ENCODE results near the gene SEL1L2. TPM values are rescaled to one million over a fixed set of nuclear protein-coding genes. Genes with fewer than 3 reads are reported as not detected.

The SEL1L2 gene
- total RNA-seq, 1 donor = not detected

- no peak for DNase-seq (ENCODE audit: low read depth)
- TF ChIP-seq, protein P1, sequence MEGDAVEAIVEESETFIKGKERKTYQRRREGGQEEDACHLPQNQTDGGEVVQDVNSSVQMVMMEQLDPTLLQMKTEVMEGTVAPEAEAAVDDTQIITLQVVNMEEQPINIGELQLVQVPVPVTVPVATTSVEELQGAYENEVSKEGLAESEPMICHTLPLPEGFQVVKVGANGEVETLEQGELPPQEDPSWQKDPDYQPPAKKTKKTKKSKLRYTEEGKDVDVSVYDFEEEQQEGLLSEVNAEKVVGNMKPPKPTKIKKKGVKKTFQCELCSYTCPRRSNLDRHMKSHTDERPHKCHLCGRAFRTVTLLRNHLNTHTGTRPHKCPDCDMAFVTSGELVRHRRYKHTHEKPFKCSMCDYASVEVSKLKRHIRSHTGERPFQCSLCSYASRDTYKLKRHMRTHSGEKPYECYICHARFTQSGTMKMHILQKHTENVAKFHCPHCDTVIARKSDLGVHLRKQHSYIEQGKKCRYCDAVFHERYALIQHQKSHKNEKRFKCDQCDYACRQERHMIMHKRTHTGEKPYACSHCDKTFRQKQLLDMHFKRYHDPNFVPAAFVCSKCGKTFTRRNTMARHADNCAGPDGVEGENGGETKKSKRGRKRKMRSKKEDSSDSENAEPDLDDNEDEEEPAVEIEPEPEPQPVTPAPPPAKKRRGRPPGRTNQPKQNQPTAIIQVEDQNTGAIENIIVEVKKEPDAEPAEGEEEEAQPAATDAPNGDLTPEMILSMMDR (IDR thresholded peaks at IDR 0.05; ENCODE audit: insufficient read depth, low read depth, low read length) = no peak
- no peak overlapping the region for H3K4me3 ChIP-seq (ENCODE audit: low read depth, low read length)
Observed at GRCh38 chr20:13934992-13935894, 55.2 kb downstream of the SEL1L2 start.

- no peak overlapping the region for H3K4me3 ChIP-seq (ENCODE audit: low read depth, low read length)
- TF ChIP-seq, protein P1 (IDR thresholded peaks at IDR 0.05; ENCODE audit: insufficient read depth, low read depth, low read length) = no peak
- DNase-seq (ENCODE audit: low read depth) = no peak
Observed at GRCh38 chr20:13930281-13930680, 60.1 kb downstream of the SEL1L2 start.

- no peak for DNase-seq (ENCODE audit: low read depth)
- TF ChIP-seq, protein P1 (IDR thresholded peaks at IDR 0.05; ENCODE audit: insufficient read depth, low read depth, low read length) = no peak
- no peak overlapping the region for H3K4me3 ChIP-seq (ENCODE audit: low read depth, low read length)
Observed at GRCh38 chr20:13929836-13930235, 60.6 kb downstream of the SEL1L2 start.

DNA sequence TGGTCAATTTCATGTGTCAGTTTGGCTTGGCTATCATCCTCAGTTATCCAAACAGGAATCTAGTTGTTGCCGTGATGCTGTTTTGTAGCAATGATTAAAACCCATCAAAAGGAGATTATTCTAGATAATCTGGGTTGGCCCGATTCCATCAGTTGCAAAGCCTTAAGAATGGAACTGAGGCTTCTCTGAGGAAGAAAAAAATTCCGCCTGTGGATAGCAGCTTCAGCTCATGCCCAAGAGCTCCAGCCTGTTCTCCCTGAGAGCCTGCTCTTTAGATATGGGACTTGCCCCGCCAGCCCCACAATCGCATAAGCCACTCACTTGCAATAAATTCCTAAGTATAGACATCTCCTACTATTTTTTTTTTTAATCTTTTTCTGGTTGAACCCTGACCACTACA is 61.5 kb downstream of the SEL1L2 start:
- H3K4me3 ChIP-seq (ENCODE audit: low read depth, low read length) = no peak overlapping the region
- TF ChIP-seq, protein P1 (IDR thresholded peaks at IDR 0.05; ENCODE audit: insufficient read depth, low read depth, low read length) = no peak
- no peak for DNase-seq (ENCODE audit: low read depth)

DNA sequence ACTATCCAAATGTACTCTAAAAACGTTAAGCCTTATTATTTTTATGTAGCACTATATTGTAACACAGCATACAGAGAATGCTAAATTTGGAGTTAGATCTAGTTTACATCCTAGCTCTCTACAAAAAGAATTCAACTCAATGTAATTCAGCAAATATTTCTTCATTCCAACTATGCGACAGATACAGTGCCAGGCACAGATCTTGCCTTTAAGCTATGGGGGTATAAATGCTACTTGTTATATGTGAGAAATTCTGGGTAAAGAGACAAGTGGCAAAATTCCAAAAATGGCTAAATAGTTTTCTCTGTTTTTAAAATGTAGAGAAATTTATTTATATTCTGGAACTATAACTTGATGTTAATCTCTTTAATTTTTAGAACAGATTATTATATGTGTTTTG is 63.2 kb downstream of the SEL1L2 start:
- TF ChIP-seq, protein P1 (IDR thresholded peaks at IDR 0.05; ENCODE audit: insufficient read depth, low read depth, low read length) = no peak
- DNase-seq (ENCODE audit: low read depth) = no peak

GRCh38 chr20:13922241-13922640 is 68.2 kb downstream of the SEL1L2 start:
- H3K4me3 ChIP-seq (ENCODE audit: low read depth, low read length) = no peak overlapping the region
- TF ChIP-seq, protein P1 (IDR thresholded peaks at IDR 0.05; ENCODE audit: insufficient read depth, low read depth, low read length) = no peak
- no peak for DNase-seq (ENCODE audit: low read depth)

More for the DNA sequence above, 63.2 kb downstream of the SEL1L2 start:
- H3K4me3 ChIP-seq (ENCODE audit: low read depth, low read length) = no peak overlapping the region
